ENCODE data around the gene LRRC3C. TPM values are rescaled to one million over a fixed set of nuclear protein-coding genes. Genes with fewer than 3 reads are reported as not detected.
A peak's percentile ranks its signal among the peaks of the same experiment; 100 is the strongest.

The LRRC3C gene
- total RNA-seq, 1 experiment from 2014 or later: not detected

DNA sequence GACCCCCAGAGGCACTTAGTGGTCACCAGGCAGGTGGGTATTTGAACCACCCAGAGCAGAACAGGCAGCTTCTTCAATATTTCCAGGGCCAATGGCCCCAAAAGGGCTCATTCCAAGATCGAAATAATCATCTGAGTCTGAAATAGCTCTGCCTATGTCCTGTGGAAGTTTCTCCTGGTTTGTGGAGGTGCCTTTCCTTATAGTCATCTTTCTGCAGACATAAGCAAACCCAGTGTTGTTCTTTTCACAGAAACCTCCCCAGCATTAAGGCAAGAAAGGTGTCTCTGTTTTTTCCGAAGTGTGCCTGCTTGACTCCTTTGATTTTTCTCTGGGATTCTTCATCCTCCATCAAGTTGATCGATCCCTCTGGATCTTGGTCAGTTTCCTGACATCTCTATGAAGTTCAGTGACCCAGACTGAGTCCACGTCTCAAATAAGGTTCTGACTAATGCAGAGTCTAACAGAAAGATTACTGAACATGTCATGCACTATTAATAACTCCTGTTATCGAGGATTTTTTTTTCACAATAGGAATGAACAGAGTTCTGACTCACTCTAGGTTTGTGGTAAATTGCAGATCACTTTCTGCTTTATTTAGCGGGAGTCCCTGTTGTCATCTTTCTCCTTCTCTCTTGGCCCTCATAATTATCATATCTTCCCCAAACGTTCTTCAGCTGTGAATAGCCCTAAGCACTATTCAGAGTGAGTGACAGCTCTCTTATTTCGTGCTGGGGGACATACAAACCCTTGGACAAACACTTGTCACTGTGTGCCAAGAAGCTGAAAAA is 1.5 kb downstream of the LRRC3C start:
- intact Hi-C loops (cut with micrococcal nuclease; ENCODE audit: unreplicated experiment): loop anchor here (5.0 kb wide), 1 partner anchor 147 kb away; no protein-coding TSS in a partner anchor
- ChIA-PET POLR2A (no interaction called here), CTCF (no interaction called here)
- Mint-ChIP-seq H3K4me3 (ENCODE audit: unreplicated experiment) (no peak overlapping the region), H3K27ac (ENCODE audit: unreplicated experiment) (peak overlapping the region; percentile 97), H3K27me3 (ENCODE audit: insufficient read depth, unreplicated experiment) (no peaks in the 10 kb centered on the region), H3K4me1 (ENCODE audit: low read depth, unreplicated experiment) (peaks cover 14% of the 10 kb centered on the region), H3K9me3 (ENCODE audit: unreplicated experiment) (no peaks in the 10 kb centered on the region), H3K36me3 (ENCODE audit: insufficient read depth, unreplicated experiment) (peaks cover 11% of the 10 kb centered on the region)
- no peak for DNase-seq
- H3K4me3 ChIP-seq (ENCODE audit: low read depth, low read length): no peak overlapping the region
- H3K36me3 ChIP-seq (ENCODE audit: control insufficient read depth, insufficient read depth, low read length): no peaks in the 10 kb centered on the region
- H3K4me1 ChIP-seq: peaks cover 29% of the 10 kb centered on the region
- TF ChIP-seq, protein P1, sequence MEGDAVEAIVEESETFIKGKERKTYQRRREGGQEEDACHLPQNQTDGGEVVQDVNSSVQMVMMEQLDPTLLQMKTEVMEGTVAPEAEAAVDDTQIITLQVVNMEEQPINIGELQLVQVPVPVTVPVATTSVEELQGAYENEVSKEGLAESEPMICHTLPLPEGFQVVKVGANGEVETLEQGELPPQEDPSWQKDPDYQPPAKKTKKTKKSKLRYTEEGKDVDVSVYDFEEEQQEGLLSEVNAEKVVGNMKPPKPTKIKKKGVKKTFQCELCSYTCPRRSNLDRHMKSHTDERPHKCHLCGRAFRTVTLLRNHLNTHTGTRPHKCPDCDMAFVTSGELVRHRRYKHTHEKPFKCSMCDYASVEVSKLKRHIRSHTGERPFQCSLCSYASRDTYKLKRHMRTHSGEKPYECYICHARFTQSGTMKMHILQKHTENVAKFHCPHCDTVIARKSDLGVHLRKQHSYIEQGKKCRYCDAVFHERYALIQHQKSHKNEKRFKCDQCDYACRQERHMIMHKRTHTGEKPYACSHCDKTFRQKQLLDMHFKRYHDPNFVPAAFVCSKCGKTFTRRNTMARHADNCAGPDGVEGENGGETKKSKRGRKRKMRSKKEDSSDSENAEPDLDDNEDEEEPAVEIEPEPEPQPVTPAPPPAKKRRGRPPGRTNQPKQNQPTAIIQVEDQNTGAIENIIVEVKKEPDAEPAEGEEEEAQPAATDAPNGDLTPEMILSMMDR (IDR thresholded peaks at IDR 0.05; ENCODE audit: insufficient read depth in 1 of 2, low read depth in 1 of 2, low read length in 1 of 2, severe bottlenecking in 1 of 2, unreplicated experiment in 1 of 2): no peak
- H3K9me3 ChIP-seq: no peaks in the 10 kb centered on the region
- no TSS peak for BruUV-seq (replicated peaks)
- no peaks in the 10 kb centered on the region for H3K27me3 ChIP-seq (replicated peaks; ENCODE audit: control insufficient read depth, insufficient read depth, low read length)

DNA sequence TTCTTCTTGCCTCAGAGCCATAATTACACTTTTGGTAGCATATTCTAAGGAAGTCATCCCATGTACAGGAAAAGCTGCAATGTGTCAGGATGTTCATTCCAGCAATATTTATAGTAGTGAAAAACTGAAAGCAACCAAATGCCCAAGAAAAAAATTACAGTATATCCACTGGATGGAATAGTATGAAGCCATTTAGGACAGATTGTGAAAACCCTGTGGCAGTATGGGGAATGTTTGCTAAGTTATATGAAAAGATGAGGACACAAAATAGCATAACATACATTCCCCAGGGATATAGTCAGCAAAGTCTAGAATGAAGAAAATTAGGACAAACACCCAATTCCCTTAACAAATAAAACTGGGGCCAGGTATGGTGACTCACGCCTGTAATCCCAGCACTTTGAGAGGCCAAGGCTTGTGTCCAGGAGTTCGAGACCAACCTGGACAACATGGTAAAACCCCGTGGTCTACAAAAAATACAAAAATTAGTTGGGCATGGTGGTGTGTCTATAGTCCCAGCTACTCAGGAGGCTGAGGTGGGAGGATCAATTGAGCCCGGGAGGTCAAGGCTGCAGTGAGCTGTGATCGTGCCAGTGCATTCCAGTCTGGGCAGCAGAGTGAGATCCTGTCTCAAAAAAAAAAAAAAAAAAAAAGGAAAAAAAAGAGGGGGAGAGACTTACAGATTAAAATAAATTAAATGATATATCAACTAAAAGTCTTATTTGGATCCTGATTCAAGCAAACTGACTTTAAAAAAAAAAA is 2.3 kb downstream of the LRRC3C start:
- Histone ChIP-seq H3K4me3 (ENCODE audit: low read depth, low read length) (no peak overlapping the region), H3K36me3 (ENCODE audit: control insufficient read depth, insufficient read depth, low read length) (no peaks in the 10 kb centered on the region), H3K9me3 (no peaks in the 10 kb centered on the region), H3K4me1 (peaks cover 32% of the 10 kb centered on the region), H3K27me3 (replicated peaks; ENCODE audit: control insufficient read depth, insufficient read depth, low read length) (no peaks in the 10 kb centered on the region)
- Mint-ChIP-seq H3K4me3 (ENCODE audit: unreplicated experiment) (no peak overlapping the region), H3K27ac (ENCODE audit: unreplicated experiment) (peak overlapping the region; percentile 44), H3K27me3 (ENCODE audit: insufficient read depth, unreplicated experiment) (no peaks in the 10 kb centered on the region), H3K36me3 (ENCODE audit: insufficient read depth, unreplicated experiment) (peaks cover 11% of the 10 kb centered on the region), H3K9me3 (ENCODE audit: unreplicated experiment) (no peaks in the 10 kb centered on the region), H3K4me1 (ENCODE audit: low read depth, unreplicated experiment) (peaks cover 18% of the 10 kb centered on the region)
- ChIA-PET CTCF (no interaction called here), POLR2A (no interaction called here)
- no TSS peak for BruUV-seq (replicated peaks)
- intact Hi-C loops (cut with micrococcal nuclease; ENCODE audit: unreplicated experiment): loop anchor here (5.0 kb wide), 1 partner anchor 148 kb away; no protein-coding TSS in a partner anchor
- no peak for DNase-seq
- TF ChIP-seq, protein P1 (IDR thresholded peaks at IDR 0.05; ENCODE audit: insufficient read depth in 1 of 2, low read depth in 1 of 2, low read length in 1 of 2, severe bottlenecking in 1 of 2, unreplicated experiment in 1 of 2): no peak

DNA sequence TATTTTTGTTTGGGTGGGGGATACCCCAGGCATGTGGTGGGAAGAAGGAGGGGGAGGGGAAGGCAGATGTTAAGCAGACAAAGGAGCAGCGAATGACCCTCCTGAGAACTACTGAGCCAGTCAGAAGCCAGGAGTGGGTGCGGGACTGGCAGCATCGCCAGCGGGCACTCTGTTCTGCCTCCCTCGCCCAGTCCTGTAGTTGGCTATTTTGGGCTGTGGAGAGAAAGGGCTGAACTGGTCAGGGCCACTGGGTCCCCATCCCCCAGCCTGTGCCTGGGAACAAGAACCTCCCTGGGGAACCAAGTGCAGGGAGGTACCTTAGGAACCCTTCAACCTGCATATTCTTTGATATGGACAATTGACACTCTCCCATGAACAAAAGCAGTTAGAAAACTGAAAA is 6.4 kb downstream of the LRRC3C start:
- Histone ChIP-seq H3K4me1 (peaks cover 11% of the 10 kb centered on the region), H3K36me3 (ENCODE audit: control insufficient read depth, insufficient read depth, low read length) (no peaks in the 10 kb centered on the region), H3K4me3 (ENCODE audit: low read depth, low read length) (no peak overlapping the region), H3K27me3 (replicated peaks; ENCODE audit: control insufficient read depth, insufficient read depth, low read length) (no peaks in the 10 kb centered on the region), H3K9me3 (no peaks in the 10 kb centered on the region)
- no peak for DNase-seq
- no peaks in the 10 kb centered on the region for H3K36me3 Mint-ChIP-seq (ENCODE audit: insufficient read depth, unreplicated experiment)
- H3K27ac Mint-ChIP-seq (ENCODE audit: unreplicated experiment): no peak overlapping the region
- BruUV-seq (replicated peaks): no TSS peak
- POLR2A ChIA-PET: interaction anchor here (0.5 kb wide), 2 partner anchors 19 to 129 kb away, joined by 3 to 4 read pairs; partner anchors contain the start of gene THRA
- H3K4me1 Mint-ChIP-seq (ENCODE audit: low read depth, unreplicated experiment): peaks cover 18% of the 10 kb centered on the region
- no peaks in the 10 kb centered on the region for H3K9me3 Mint-ChIP-seq (ENCODE audit: unreplicated experiment)
- CTCF ChIA-PET: no interaction called here
- intact Hi-C loops (cut with micrococcal nuclease; ENCODE audit: unreplicated experiment): no loop called here
- TF ChIP-seq, protein P1 (IDR thresholded peaks at IDR 0.05; ENCODE audit: insufficient read depth in 1 of 2, low read depth in 1 of 2, low read length in 1 of 2, severe bottlenecking in 1 of 2, unreplicated experiment in 1 of 2): no peak
- no peaks in the 10 kb centered on the region for H3K27me3 Mint-ChIP-seq (ENCODE audit: insufficient read depth, unreplicated experiment)
- H3K4me3 Mint-ChIP-seq (ENCODE audit: unreplicated experiment): no peak overlapping the region

Data from Caco-2 (cell line).